GM18517 (cell line): ENCODE data around the gene HCFC1.

Experiments
- ATAC-seq: cut with Tn5 transposase; IDR thresholded peaks from one replicate; pipeline ENCODE4 v1.9.1; 2021; ENCODE audit warnings: mild to moderate bottlenecking, moderate library complexity; ENCODE audit not compliant: unreplicated experiment

The HCFC1 gene

GRCh38 chrX:153960077-153960476 is 11.5 kb downstream of the HCFC1 start:
- no peak for ATAC-seq

GRCh38 chrX:153959649-153960048 is 12.0 kb downstream of the HCFC1 start:
- ATAC-seq: no peak

GRCh38 chrX:153958605-153959004 is 13.0 kb downstream of the HCFC1 start:
- no peak for ATAC-seq

- ATAC-seq: no peak
Measured at GRCh38 chrX:153957224-153957623, 14.4 kb downstream of the HCFC1 start.

GRCh38 chrX:153956044-153956907 is 15.3 kb downstream of the HCFC1 start:
- ATAC-seq: no peak

GRCh38 chrX:153955228-153955732 is 16.3 kb downstream of the HCFC1 start:
- ATAC-seq: no peak

- ATAC-seq: no peak
Measured at GRCh38 chrX:153954558-153955227, 16.9 kb downstream of the HCFC1 start.

GRCh38 chrX:153953892-153954557 is 17.6 kb downstream of the HCFC1 start:
- no peak for ATAC-seq

- no peak for ATAC-seq
Measured at GRCh38 chrX:153953342-153953830, 18.2 kb downstream of the HCFC1 start.

GRCh38 chrX:153952373-153953026 is 19.1 kb downstream of the HCFC1 start:
- no peak for ATAC-seq

GRCh38 chrX:153951683-153952372 is 19.8 kb downstream of the HCFC1 start:
- ATAC-seq: no peak

- ATAC-seq: no peak
Measured at GRCh38 chrX:153950127-153950526, 21.5 kb downstream of the HCFC1 start.

GRCh38 chrX:153948847-153949805 is 22.5 kb downstream of the HCFC1 start:
- ATAC-seq: no peak

- no peak for ATAC-seq
Measured at GRCh38 chrX:153948002-153948466, 23.6 kb downstream of the HCFC1 start.

GRCh38 chrX:153947009-153947769 is 24.4 kb downstream of the HCFC1 start:
- ATAC-seq: peak; percentile 77

GRCh38 chrX:153945956-153946943 is 25.4 kb downstream of the HCFC1 start:
- no peak for ATAC-seq

- ATAC-seq: no peak
Measured at GRCh38 chrX:153944800-153945150, 26.8 kb downstream of the HCFC1 start.
